ENCODE measurements around the gene GNA12. TPM values are rescaled to one million over a fixed set of nuclear protein-coding genes. Genes with fewer than 3 reads are reported as not detected.
A peak's percentile ranks its signal among the peaks of the same experiment; 100 is the strongest.

The GNA12 gene
- total and polyA plus RNA-seq, 10 of the 15 experiments (the other 5 are each of a cell fraction or from before 2014, with no cell fraction given): 1.9 to 51.8 (median 12.6) TPM

DNA sequence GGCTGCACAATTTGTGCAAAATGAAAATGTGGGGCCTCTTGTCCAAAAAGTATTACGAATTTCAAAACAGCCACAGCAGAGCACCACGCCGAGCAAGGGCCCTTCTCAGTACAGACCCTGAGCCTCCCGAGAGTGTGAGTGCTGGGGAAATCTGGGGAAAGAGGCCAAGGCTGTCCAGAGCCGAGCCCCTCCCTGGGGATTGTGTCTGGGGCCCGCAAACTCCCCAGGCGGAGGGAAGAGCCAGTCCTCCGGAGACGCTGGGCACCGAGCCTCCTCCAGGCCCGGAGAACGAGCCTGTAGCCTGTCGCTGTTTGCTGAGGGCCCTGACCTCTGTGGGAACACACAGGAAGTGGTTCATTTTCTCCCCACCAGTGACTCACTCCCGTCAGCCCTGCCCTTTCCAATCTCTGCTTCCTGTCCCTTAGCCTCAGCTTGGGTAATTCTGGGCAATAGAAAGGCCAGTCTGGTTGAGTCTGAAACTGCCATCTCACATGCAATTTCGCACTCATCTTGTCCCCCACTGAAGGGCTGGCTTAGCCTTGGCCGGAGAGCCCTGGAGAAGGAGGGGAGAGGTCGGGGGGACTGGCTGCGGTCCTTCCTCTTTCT is 19.5 kb upstream of the GNA12 start (continued):
- TF ChIP-seq, protein P1, sequence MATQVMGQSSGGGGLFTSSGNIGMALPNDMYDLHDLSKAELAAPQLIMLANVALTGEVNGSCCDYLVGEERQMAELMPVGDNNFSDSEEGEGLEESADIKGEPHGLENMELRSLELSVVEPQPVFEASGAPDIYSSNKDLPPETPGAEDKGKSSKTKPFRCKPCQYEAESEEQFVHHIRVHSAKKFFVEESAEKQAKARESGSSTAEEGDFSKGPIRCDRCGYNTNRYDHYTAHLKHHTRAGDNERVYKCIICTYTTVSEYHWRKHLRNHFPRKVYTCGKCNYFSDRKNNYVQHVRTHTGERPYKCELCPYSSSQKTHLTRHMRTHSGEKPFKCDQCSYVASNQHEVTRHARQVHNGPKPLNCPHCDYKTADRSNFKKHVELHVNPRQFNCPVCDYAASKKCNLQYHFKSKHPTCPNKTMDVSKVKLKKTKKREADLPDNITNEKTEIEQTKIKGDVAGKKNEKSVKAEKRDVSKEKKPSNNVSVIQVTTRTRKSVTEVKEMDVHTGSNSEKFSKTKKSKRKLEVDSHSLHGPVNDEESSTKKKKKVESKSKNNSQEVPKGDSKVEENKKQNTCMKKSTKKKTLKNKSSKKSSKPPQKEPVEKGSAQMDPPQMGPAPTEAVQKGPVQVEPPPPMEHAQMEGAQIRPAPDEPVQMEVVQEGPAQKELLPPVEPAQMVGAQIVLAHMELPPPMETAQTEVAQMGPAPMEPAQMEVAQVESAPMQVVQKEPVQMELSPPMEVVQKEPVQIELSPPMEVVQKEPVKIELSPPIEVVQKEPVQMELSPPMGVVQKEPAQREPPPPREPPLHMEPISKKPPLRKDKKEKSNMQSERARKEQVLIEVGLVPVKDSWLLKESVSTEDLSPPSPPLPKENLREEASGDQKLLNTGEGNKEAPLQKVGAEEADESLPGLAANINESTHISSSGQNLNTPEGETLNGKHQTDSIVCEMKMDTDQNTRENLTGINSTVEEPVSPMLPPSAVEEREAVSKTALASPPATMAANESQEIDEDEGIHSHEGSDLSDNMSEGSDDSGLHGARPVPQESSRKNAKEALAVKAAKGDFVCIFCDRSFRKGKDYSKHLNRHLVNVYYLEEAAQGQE (IDR thresholded peaks at IDR 0.05; ENCODE audit: low read depth, low read length): no peak
- TF ChIP-seq FOXM1 (IDR thresholded peaks at IDR 0.05; ENCODE audit: low read depth, low read length): no peak
- peak; percentile 69; the same call in 1 of the 2 replicates for TF ChIP-seq CREM (IDR thresholded peaks at IDR 0.05; ENCODE audit: low read depth)
- TF ChIP-seq POLR2AphosphoS2 (IDR thresholded peaks at IDR 0.05; ENCODE audit: low read depth, low read length): no peak
- TF ChIP-seq POLR2AphosphoS5 (IDR thresholded peaks at IDR 0.05; ENCODE audit: low read length): peak; percentile 77; the same call in 1 of the 2 replicates
- TF ChIP-seq, protein P2, sequence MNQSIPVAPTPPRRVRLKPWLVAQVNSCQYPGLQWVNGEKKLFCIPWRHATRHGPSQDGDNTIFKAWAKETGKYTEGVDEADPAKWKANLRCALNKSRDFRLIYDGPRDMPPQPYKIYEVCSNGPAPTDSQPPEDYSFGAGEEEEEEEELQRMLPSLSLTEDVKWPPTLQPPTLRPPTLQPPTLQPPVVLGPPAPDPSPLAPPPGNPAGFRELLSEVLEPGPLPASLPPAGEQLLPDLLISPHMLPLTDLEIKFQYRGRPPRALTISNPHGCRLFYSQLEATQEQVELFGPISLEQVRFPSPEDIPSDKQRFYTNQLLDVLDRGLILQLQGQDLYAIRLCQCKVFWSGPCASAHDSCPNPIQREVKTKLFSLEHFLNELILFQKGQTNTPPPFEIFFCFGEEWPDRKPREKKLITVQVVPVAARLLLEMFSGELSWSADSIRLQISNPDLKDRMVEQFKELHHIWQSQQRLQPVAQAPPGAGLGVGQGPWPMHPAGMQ (IDR thresholded peaks at IDR 0.05; ENCODE audit: borderline replicate concordance): no peak
- no peak for TF ChIP-seq STAT1 (conservative IDR thresholded peaks at IDR 0.05)
- TF ChIP-seq RELA (IDR thresholded peaks at IDR 0.05; ENCODE audit: borderline replicate concordance, partially characterized antibody): no peak
- TF ChIP-seq CHD1 (IDR thresholded peaks at IDR 0.05; ENCODE audit: low read depth, low read length): no peak
- TF ChIP-seq NFIC (IDR thresholded peaks at IDR 0.05; ENCODE audit: low read depth, low read length): peak; percentile 65; the same call in 1 of the 2 replicates
- TF ChIP-seq NRF1 (conservative IDR thresholded peaks at IDR 0.05; ENCODE audit: low read depth, low read length): no peak
- TF ChIP-seq BACH1 (IDR thresholded peaks at IDR 0.05; ENCODE audit: borderline replicate concordance): no peak
- TF ChIP-seq YY1 (IDR thresholded peaks at IDR 0.05; ENCODE audit: low read depth, low read length): peak; percentile 43; the same call in 1 of the 2 replicates
- TF ChIP-seq IKZF1 (conservative IDR thresholded peaks at IDR 0.05): peak; percentile 94
- TF ChIP-seq TARDBP (IDR thresholded peaks at IDR 0.05; ENCODE audit: borderline replicate concordance): no peak
- TF ChIP-seq HDGF (IDR thresholded peaks at IDR 0.05): 0 out of 2 replicates have a peak, but pooled peaks have one; percentile 24
- TF ChIP-seq ESRRA (IDR thresholded peaks at IDR 0.05; ENCODE audit: low read length): no peak
- TF ChIP-seq BRCA1 (IDR thresholded peaks at IDR 0.05; ENCODE audit: low read depth, low read length): no peak
- no peak for TF ChIP-seq CREB1 (IDR thresholded peaks at IDR 0.05; ENCODE audit: low read depth)
- TF ChIP-seq SMAD1 (IDR thresholded peaks at IDR 0.05; ENCODE audit: low read depth, partially characterized antibody): no peak
- no peak for TF ChIP-seq RAD21 (IDR thresholded peaks at IDR 0.05; ENCODE audit: insufficient read depth, low read depth, low read length)
- peak; percentile 99 for TF ChIP-seq NR2F1 (conservative IDR thresholded peaks at IDR 0.05)
- TF ChIP-seq ZSCAN29 (IDR thresholded peaks at IDR 0.05): no peak
- no peak for TF ChIP-seq SRF (IDR thresholded peaks at IDR 0.05; ENCODE audit: low read depth in 2 of 2, low read length in 2 of 2)
- no peak for TF ChIP-seq SREBF2 (IDR thresholded peaks at IDR 0.05; ENCODE audit: low read length)
- TF ChIP-seq, protein P3, sequence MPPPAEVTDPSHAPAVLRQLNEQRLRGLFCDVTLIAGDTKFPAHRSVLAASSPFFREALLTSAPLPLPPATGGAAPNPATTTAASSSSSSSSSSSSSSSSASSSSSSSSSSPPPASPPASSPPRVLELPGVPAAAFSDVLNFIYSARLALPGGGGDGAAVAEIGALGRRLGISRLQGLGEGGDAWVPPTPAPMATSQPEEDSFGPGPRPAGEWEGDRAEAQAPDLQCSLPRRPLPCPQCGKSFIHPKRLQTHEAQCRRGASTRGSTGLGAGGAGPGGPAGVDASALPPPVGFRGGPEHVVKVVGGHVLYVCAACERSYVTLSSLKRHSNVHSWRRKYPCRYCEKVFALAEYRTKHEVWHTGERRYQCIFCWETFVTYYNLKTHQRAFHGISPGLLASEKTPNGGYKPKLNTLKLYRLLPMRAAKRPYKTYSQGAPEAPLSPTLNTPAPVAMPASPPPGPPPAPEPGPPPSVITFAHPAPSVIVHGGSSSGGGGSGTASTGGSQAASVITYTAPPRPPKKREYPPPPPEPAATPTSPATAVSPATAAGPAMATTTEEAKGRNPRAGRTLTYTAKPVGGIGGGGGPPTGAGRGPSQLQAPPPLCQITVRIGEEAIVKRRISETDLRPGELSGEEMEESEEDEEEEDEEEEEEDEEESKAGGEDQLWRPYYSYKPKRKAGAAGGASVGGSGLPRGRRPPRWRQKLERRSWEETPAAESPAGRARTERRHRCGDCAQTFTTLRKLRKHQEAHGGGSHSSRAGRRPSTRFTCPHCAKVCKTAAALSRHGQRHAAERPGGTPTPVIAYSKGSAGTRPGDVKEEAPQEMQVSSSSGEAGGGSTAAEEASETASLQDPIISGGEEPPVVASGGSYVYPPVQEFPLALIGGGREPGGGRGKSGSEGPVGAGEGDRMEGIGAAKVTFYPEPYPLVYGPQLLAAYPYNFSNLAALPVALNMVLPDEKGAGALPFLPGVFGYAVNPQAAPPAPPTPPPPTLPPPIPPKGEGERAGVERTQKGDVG (CRISPR knock-in tag; IDR thresholded peaks at IDR 0.05): no peak
- TF ChIP-seq POLR2A (IDR thresholded peaks at IDR 0.05; ENCODE audit: low read depth, low read length): peak; percentile 91
